ENCODE measurements around the gene MAGI2.

Gene MAGI2

DNA sequence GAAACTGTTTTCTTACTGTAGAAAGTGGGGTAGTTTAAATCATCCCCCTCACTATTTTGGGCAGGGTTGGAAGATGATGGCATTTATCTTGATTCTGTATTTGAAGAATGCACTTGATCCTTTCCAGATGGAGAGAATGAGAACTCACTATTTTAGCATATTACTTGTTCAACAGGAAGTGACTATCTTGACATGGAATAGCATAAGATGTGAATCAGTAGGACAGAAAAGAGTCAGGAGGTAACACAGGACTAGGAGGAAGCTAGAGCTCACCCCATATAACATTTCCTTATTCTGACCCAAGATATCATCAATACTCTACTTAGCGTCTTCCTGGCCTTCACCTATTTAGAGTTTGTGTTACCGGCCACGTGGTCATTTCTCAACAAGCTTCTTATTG lies 1254.7 kb downstream of the MAGI2 start:
- no peak for FAIRE-seq

DNA sequence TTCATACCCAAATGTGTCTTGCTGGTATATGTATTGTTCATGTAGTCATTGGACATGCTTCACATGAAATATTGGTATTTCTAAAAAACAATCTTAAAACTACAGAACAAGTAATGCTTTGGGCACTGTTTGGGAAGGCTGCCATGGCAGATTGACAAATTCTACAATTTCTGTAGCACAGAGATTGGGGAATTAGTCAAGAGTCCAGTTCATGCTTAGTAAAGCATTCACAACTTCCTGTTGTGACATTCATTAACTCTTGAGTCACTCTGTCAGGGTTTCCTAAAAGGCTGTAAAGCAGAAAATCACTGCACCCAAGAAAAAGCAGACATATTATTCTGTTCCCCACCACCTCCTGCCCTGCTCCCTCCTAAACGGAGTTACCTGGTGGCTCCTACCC lies 1256.0 kb downstream of the MAGI2 start:
- FAIRE-seq = no peak

DNA sequence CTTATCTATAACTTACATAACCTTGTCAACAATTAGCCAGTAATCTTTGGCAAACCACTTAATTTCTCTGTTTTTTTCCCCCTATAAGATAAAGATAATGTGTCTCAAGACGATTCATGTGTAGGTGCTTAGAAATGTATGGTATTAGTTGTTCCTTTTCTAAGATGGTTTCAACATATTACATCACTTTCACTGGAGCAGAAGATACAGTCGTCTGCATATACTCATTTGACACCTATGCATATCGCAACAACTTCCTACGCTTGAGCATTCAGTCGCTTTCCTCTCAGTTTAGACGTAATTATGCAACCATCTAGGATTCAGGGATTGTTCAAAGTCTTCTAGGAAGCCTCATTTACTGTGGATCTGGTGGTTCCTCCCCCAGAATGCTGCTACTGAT lies 1258.2 kb downstream of the MAGI2 start:
- FAIRE-seq = no peak

DNA sequence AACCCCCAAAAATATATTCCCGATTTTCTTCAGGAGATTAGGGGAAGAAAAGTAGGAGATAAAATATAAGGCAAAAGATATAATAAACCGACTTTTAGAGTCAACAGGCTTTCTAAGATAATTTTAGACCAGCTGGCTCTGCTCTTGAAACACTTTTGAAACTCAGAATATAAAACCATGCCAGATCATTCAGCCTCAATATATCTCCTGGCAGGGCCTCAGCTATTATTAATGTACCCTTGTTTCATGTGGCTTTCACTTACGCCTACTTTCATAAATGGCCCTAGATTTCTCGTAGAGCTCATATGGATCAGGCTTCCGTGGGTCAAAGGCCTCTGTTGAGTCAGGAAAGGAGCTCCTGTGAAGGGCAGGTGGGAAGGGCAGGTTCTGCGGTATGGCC lies 1258.9 kb downstream of the MAGI2 start:
- no peak for FAIRE-seq

DNA sequence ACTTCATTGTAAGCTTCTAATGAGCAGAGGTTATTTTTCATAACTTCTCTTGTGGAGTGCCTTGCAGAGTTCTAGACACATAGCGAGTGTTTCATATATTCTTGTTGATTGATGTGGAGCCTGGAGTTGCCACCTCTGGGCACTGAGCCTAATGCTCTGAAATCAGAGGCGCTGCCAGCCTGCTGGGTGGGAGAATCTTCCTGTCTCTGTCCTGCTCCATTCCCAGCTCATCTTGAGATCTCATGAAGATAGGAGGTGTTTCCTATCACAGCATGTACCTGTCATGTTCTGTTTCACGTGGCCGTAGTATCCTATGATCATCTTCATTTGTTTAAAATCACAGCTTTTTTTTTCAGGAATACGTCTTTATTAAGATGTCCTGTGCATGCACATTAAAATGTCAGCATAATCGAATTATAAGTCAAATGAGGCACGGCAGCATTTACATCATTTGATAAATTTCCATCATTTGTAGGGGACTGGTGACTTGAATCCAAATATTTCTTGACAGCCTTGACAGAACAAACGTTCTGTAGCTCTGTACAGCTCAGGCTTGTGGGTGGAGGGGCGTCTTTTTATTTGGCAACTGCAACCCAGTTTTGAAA lies 1261.9 kb downstream of the MAGI2 start:
- FAIRE-seq = no peak

DNA sequence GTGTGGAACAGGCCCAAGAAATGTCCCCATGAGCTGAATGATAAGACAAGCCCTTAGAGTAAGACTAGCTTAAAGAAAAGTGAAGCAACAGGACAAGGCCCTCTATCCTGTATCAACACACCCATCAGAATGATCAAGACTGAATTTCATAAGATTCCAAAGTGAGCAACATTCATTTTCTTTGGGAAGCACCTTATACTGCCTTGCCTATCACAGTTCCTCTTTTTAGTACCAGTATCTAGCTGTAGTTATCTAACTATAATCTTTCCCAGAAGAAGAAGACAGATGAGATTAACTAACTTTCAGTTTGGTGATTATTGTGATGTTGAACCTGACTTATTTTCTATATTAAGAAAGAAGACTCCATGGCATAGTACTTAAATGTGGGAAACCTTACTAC lies 1263.7 kb downstream of the MAGI2 start:
- no peak for FAIRE-seq

DNA sequence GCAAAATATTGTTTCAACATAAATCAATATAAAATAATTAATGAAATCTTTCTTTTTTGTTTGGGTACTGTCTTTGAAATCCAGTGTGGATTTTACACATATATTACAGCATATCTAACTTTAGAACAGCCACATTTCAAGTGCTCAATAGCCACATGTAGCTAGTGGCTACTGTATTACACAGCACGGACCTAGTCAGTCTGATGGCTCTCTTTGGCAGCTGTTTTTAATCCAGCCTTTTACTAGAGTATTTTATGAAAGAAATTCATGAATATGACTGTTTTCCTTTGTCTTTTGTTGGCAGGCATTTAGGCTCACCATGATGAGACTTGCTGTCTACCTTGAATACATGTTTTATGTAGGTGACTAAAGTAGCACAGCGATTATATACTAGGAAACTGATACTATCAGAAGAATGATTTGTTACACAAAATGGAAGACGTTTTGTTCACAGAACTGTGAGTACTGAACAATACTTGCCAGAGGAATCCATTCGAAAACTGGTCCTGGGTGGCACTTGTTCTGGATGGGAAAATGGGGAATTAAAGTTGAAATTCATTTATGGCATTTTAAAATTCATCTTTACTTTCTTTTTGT lies 1268.2 kb downstream of the MAGI2 start:
- no peak for FAIRE-seq

DNA sequence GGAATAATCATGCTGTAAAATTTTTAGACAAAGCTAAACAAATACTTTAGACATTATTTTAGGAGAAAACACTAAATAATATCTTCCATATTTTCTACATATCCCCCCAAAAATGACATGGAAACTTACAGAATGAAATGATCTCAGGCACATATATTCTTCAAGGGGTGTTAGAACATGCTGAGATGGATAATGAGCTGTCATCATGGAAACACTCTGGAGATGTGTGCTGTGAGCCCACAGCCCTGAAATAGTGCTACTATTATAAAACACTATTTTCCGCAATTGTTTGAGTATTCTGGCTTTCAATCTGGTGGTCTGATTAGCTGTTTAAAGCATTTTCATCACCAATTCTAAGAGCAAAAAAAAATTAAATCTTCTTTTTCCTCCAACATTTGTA lies 1269.2 kb downstream of the MAGI2 start:
- no peak for FAIRE-seq

DNA sequence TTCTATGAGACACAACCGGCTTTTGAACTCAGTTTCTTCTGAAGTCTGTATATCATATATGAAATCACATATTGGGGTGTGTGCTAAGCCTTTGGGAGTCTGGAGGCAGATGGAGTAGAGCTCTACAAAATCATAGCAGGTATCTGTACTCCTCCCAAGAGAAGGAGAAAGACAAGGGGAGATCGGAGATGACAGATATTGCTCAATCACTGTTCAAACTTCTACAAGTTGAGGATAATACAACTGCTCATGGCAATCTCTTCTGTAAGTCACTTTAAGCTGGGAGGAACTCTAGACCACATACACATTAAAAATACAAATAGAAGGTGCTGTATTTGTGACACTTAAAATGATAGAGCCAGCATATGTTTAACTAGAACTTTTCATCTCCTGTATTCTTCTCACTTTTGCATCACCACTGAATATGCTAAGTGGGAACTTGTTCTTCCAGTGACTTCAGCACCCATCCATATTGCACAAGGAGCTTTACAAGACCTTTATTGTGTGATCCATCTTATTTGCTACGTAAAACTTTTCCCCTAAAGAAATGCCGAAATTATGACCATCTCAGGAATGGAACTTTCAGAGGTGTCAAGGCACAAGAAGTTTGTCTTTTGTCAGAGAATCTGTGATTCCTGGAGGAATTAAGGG lies 1273.5 kb downstream of the MAGI2 start:
- FAIRE-seq = no peak

DNA sequence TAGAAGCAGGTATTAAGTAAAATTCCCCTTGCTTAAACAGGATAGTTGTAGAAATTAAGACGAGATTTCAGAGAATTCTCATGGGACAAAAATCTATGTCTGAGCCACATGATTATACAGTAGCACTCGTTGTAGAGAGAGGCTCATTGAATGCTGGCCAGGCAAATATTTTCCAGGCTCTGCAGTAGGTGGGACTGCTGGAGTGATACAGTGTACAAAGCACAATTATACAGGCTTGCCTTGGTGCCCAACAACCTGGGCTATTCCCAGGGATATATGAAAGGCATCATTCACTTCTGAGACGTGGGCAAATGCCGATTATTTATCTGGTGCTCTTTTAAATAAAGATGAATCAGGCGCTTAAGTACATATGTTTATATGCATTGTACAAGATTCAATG lies 1274.3 kb downstream of the MAGI2 start:
- no peak for FAIRE-seq

DNA sequence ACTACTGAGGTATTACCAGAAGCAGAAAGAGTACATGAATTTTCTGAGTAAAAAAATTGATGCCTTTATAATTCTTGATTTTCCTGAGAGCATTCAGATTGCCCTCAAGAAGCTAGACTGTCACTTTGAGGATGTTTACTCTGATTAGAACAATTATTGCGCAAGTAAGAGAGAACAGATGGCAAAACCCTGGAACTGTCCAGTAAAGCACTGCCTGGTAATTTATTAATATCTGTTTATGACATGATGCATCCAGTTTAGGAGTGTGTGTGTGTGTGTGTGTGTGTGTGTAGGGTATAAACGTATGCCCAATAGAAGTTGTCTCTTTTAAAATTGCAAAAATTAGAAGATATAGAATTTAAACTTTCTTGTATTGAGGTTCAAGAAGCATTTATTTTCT lies 1275.1 kb downstream of the MAGI2 start:
- no peak for FAIRE-seq

DNA sequence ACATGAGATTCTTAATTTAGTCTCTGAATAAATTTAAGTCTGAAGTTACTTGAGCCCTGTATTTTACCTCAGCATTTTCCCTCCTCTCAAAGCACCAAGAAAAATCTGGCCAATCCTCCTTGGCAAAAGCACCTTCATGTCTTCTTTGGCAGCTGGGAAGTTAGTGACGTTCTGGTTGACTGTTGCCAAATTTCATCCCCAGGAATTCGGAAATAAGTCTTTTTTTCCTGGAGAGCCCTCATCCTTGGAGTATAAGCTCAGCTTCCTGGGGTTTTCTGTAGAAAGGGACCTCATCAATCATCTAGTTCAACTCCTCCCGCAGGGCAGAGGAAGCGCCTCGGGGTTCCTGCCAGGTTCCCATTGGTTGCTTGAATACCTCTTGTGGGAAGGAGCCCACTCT lies 1277.3 kb downstream of the MAGI2 start:
- no peak for FAIRE-seq

DNA sequence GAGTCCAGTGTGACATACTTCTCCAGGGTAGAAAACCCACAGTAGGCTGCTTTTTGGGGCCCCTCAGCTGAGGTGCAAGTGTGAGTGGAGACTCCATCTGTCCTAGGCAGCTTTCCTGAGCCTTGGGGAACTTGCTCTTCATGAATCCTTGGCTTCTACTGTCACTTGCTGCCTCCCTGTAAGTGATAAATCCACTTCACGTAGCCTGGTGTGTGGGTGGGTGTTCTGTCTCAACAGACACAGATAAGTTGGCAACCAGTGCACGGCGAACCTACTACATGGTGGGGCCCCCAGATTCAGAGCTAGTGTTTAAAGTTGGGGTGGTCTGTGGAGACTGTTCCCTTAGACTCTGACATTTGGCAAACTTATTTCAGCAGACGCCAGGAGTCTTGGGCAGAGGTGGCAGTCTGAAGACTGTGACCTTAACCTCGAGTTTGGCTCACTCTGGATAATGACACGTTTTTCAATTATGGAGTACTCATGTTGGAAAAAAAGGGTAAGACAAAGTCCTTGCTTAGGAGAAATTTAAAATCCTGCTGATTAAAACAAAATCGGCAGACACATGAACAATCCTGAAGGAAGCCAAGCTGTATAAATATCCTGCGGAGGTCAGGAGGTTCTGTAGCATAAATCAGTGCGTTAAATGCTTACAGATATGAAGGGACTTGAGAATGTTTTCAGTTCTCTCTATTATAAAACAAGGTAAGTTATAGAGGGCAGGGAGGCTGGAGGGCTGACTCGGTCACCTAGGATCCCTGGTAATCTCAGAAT lies 1278.0 kb downstream of the MAGI2 start:
- no peak for FAIRE-seq

DNA sequence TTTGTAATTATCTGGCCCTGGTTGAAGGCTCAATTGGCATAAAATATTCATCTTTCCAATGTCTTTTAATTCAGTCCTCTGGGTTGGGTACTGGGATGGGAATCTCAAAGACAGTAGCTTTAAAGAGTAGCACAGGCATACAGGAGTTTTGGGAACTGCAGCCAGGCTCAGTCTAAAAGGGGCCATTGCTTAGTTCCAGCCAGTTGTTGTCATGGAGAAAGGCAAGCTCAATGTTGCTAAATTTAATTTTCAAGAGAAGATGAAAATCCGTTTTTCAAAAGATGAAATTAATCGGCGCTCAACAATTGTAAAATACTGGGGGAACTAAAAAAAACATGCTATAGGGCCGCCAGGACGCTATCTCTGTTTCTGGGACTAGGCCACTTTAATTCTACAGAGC lies 1279.8 kb downstream of the MAGI2 start:
- FAIRE-seq = no peak

DNA sequence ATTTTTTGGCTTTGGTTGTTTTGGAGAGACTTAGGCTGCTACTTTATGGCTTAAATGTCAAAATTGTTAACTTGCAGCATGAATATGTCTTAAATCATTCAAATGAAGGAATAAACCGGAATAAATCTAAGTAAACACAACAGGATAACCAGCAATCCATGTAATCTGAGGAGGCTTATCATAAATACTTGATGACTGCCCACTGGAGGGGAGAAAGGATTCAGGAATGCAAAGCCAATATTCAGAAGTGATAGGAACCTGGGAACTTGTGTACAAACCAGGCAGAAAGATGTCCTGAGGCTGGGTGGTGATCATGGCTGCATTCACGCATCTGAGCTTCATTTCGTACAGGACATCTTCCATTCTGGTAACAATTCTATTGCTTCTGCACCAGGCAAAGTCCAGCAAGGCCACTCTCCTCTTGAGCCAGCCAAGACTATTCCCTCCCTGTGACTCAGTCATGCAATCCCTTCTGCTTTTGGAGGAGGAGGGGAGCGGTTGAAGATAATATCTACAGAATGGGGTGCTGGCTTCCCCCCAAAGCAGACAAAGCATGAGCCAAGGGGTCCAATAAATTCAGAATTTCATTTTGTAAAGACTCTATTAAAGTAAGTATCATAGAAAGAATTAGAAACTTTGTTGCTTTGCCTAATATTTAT lies 1280.4 kb downstream of the MAGI2 start:
- FAIRE-seq = no peak

DNA sequence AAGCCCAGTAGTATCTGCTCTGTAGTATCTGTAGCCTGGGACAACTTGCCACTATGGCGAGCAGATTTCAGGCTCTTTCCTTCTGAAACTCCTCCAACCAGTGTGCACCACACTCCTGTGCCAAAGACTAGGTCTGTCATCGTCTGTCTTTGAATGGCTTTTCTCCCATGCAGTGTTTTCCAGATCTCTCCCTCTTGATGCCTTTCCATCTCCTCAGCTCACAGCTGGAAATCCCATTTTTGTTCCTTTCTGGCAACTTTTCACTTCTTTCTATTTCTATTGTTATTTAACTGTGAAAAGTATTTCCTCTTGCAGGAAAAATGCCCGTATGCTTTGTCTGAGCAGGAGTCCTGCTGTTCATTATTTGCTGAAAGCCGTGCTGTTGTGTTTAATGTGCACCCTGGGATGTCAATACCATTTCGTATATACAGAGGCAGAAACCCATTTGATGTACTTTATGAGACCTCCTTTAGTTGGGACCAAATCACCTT lies 1281.2 kb downstream of the MAGI2 start:
- no peak for FAIRE-seq

DNA sequence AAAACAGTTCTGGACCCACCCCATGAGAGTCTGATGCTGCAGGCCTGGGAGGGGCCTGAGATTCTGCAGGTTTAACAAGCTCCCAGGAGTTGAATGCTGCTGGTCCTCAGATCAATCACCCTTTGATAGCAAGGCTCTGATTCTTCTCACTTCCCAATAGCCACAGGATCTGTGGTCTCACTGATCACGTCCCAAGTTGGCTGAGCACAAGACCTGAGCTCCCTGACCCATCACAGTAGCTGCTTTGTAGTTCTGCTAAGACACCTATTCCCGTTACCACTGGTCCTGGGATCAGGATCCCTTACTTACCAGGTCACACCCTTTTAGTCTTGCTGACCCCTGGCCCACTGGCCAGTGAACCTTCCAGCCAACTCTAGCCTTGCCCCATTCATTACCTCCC lies 1282.1 kb downstream of the MAGI2 start:
- FAIRE-seq = no peak

DNA sequence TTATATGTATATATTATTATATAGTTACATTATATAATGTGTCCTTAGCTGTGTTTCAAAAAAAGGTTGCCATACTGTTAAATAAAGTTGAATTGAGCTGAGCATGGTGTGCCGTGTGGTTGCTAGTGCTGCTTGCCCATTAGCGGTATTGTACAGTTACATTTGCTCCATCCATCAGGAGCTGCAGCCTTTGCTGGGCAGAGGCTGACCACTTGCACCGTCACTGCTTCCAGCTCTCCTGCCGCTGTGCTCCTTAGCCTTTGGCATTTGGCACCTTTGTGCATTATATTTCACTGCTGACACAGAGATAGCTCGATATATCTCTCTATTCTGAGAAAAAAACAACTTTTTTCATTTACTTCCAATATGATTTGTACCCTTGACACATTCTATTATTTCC lies 1282.7 kb downstream of the MAGI2 start:
- FAIRE-seq = no peak

DNA sequence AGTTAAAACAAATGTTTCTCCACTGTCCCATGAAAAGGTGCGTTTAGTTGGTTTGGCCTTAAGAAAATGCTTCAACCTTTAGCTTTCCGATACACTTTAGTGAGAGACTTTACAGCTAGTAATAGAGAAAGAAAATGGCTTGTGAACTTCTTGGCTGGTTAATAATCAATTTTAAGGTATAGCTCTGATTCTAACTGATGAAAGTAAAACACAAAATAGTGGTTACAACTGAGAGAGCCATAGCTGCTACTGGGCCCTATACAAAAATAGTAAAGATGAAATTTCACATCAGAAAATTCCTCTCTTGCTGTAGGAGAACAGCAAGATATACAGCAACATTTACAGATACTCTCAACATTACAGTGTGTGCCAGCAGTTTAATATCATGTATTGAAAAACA lies 1283.5 kb downstream of the MAGI2 start:
- FAIRE-seq = no peak

DNA sequence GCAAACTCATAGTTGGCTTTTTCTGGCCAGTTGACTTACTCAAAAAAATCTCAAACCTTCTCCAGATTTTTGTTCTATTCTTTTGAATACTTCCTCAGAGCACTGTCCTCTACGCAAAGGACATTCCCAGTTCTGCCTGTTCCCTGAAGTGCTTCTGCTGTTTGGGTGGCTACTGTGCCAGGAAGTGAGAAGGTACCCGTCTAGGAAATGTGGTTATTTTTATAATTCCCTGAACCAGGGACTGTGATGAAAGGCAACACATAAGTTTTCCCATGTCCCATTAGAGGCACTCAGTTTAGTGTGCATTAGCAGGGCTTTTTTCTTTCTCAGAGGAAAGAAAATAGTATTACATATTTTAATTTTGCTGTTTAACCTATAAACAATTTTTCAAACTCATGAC lies 1284.6 kb downstream of the MAGI2 start:
- FAIRE-seq = no peak

DNA sequence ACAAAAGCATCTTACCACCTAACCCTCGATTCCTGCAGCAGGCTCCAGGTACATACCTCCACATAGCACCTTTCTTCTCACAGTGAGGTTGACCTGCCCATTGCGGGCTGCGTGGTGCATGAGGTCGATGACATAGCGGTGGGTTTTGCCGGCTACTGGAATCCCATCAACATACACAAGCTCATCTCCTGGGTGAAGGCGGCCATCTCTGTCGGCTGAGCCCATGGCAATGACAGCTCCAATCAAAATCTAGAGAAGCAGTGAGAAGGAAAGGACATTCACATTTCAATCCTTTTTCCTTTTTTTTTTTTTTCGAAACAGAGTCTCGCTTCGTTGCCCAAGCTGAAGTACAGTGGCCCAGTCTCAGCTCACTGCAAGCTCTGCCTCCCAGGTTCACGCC lies 1285.6 kb downstream of the MAGI2 start:
- FAIRE-seq = no peak

DNA sequence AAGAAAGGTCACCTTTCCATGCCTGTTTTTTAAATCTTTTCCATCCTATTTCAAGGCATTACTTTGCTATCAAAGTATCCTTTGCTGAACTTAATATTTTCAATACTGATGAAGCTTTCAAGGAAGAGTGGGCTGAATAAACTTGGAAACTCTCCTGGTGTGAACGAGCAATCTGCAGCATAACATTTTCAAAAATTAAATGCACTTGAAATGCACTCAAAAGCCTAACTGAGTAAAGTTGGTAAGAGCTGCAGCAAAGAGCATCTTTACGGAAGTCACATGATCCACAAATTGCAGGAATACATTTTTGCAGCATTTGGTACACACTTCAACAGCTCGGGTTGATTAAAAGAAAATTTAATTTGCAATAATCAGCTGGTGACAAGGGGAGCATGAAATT lies 1287.6 kb downstream of the MAGI2 start:
- FAIRE-seq = no peak

DNA sequence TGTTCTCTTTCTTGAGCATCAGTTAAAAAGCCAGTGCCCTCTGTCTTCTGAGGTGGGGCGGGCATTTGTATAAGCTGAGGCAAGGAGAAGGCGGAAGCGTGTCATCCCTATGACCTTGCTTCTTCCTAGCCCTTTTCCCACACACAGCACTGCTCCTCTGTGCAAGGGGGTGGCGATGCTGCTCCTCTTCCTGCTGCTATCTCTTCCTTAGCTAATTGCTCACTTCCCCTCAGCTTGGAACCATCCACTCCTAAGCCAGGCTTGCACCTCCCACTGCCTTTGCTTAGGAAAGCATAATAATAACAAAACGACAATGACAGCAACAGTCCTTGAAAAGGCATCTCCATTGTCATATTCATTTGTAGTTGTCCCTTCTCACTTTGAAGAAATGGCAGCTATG lies 1288.0 kb downstream of the MAGI2 start:
- FAIRE-seq = no peak
